ENCODE measurements around the gene LSM10. TPM values are rescaled to one million over a fixed set of nuclear protein-coding genes. Genes with fewer than 3 reads are reported as not detected.

Gene LSM10
- total RNA-seq, 1 experiment from 2014 or later = 19.2 TPM

GRCh38 chr1:36343651-36344394 is 53.9 kb downstream of the LSM10 start:
- Histone ChIP-seq H3K27ac (ENCODE audit: low read length) (peak overlapping the region; percentile 82), H4K20me1 (ENCODE audit: low read length) (no peaks in the 10 kb centered on the region), H3K4me1 (ENCODE audit: insufficient read depth, low read length) (peaks cover 15% of the 10 kb centered on the region), H2AFZ (ENCODE audit: low read length) (no peak overlapping the region), H3K4me2 (ENCODE audit: low read length) (peak overlapping the region; percentile 14; the same call in 1 of the 2 replicates), H3K9ac (ENCODE audit: low read length) (no peak overlapping the region; the same call in 1 of the 2 replicates), H3K9me3 (ENCODE audit: low read length) (no peaks in the 10 kb centered on the region), H3F3A (ENCODE audit: low read length, unreplicated experiment) (no peaks in the 10 kb centered on the region), H3K4me3 (ENCODE audit: low read length) (no peak overlapping the region), H3K9me2 (replicated peaks; ENCODE audit: low read length) (no peaks in the 10 kb centered on the region), H3K27me3 (ENCODE audit: low read length) (no peaks in the 10 kb centered on the region), H3K79me2 (ENCODE audit: low read length) (no peaks in the 10 kb centered on the region), H3K36me3 (ENCODE audit: low read depth, low read length) (peaks cover 31% of the 10 kb centered on the region; the same call in 1 of the 2 replicates)
- no peak for DNase-seq
- CTCF ChIA-PET = interaction anchor here (0.8 to 1.7 kb wide), 2 partner anchors 25 to 43 kb away, joined by 8 to 17 read pairs; no protein-coding TSS in a partner anchor
- POLR2A ChIA-PET (ENCODE audit: unreplicated experiment) = no interaction called here
- BruUV-seq (replicated peaks) = no TSS peak
- TF ChIP-seq EZH2 (IDR thresholded peaks at IDR 0.05; ENCODE audit: low read length, unreplicated experiment) = no peak
- no peak for ATAC-seq
- intact Hi-C loops (cut with micrococcal nuclease) = loop anchor here (5.0 kb wide), 1 partner anchor 43 kb away; the partner anchor contains the start of gene STK40

Other genes with a start within 250 kb of the LSM10 start
- gene TRAPPC3, start 248.4 kb downstream of the LSM10 start, total RNA-seq (2014; rRNA removed) = 119 and 236 TPM in 2 replicates
- gene MAP7D1, start 241.7 kb downstream of the LSM10 start, total RNA-seq (2014; rRNA removed) = 113 and 160 TPM in 2 replicates
- gene THRAP3, start 173.5 kb downstream of the LSM10 start, total RNA-seq (2014; rRNA removed) = 55.7 and 67.0 TPM in 2 replicates
- 11.3 and 16.4 TPM in 2 replicates for gene SH3D21, start 91.5 kb downstream of the LSM10 start, total RNA-seq (2014; rRNA removed)
- gene EVA1B, start 74.3 kb downstream of the LSM10 start, total RNA-seq (2014; rRNA removed) = 89.1 and 104 TPM in 2 replicates
- gene STK40, start 12.0 kb downstream of the LSM10 start, total RNA-seq (2014; rRNA removed) = 14.4 and 15.9 TPM in 2 replicates
- 3.8 and 7.3 TPM in 2 replicates for gene OSCP1, start 52.5 kb upstream of the LSM10 start, total RNA-seq (2014; rRNA removed)
- 164 and 213 TPM in 2 replicates for gene MRPS15, start 66.5 kb upstream of the LSM10 start, total RNA-seq (2014; rRNA removed)
- gene CSF3R, start 85.0 kb upstream of the LSM10 start, total RNA-seq (2014; rRNA removed) = not detected in 2 replicates

Data from PC-3 (cell line).